ENCODE results near the gene KMT2C. TPM values are rescaled to one million over a fixed set of nuclear protein-coding genes. Genes with fewer than 3 reads are reported as not detected.

The KMT2C gene
- total and polyA plus RNA-seq, 2 experiments from 2014 or later = 21.9 to 47.7 TPM

GRCh38 chr7:152463709-152464311 is 28.0 kb upstream of the KMT2C start:
- Histone ChIP-seq H3K4me1 (ENCODE audit: insufficient read depth) (peaks cover 25% of the 10 kb centered on the region), H3K27ac (peak overlapping the region; percentile 100), H3K4me2 (peak overlapping the region; percentile 88), H3K27me3 (no peaks in the 10 kb centered on the region), H3K79me2 (peaks cover 13% of the 10 kb centered on the region), H2AFZ (peak overlapping the region; percentile 77), H4K20me1 (ENCODE audit: insufficient read depth, poor library complexity, severe bottlenecking) (no peaks in the 10 kb centered on the region), H3K4me3 (peak overlapping the region; percentile 99), H3K9me3 (ENCODE audit: low read depth) (no peaks in the 10 kb centered on the region), H3K36me3 (replicated peaks; ENCODE audit: insufficient read depth, low read depth) (no peaks in the 10 kb centered on the region), H3K9me2 (replicated peaks; ENCODE audit: insufficient read depth) (no peaks in the 10 kb centered on the region)
- WGBS (ENCODE audit: low lambda C conversion rate, missing lambda C conversion rate) = 0% methylated on average over 2 of the region's 71 CpGs
- peak; percentile 100 for DNase-seq (ENCODE audit: low spot score)
- TF ChIP-seq, protein P1, sequence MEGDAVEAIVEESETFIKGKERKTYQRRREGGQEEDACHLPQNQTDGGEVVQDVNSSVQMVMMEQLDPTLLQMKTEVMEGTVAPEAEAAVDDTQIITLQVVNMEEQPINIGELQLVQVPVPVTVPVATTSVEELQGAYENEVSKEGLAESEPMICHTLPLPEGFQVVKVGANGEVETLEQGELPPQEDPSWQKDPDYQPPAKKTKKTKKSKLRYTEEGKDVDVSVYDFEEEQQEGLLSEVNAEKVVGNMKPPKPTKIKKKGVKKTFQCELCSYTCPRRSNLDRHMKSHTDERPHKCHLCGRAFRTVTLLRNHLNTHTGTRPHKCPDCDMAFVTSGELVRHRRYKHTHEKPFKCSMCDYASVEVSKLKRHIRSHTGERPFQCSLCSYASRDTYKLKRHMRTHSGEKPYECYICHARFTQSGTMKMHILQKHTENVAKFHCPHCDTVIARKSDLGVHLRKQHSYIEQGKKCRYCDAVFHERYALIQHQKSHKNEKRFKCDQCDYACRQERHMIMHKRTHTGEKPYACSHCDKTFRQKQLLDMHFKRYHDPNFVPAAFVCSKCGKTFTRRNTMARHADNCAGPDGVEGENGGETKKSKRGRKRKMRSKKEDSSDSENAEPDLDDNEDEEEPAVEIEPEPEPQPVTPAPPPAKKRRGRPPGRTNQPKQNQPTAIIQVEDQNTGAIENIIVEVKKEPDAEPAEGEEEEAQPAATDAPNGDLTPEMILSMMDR (IDR thresholded peaks at IDR 0.05; ENCODE audit: poor library complexity) = no peak
- TF ChIP-seq EZH2phosphoT487 (IDR thresholded peaks at IDR 0.05; ENCODE audit: low read depth, severe bottlenecking, unreplicated experiment) = no peak
- no peak for TF ChIP-seq EZH2 (IDR thresholded peaks at IDR 0.05; ENCODE audit: borderline replicate concordance)

DNA sequence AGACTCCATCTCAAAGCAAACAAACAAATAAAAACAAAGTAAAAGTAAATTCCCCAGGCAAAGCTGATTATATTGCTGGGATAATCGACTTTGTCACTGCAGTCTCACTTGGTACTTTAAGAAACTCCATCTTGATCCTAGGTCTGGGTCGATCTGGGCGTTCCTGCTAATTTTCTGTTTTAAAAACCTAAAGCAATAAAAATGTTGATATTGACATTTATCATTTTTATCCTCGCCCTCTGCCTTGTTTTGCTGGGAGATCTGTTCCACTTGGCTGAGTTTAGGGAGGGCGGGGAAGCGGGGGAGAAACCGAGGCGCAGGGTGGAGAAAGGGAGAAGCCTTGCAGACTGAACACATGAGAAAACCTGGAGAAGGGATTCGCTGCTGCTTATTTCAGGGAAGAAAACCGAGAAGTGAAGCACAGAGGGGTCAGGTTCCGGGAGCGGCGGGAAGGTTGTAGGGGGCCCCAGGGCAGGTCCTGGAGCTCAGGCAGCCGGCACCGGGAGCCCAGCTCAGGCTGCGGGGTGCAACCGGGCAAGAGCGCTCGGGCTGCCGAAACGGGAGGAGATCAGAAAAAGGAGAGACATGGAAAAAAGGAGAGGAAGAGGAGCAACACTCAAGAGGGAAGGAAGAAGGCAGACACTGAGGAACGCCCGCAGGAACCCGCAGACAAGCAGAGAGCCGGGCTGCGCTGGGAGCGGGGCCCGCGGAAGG is 27.3 kb upstream of the KMT2C start:
- H3K27me3 ChIP-seq = no peaks in the 10 kb centered on the region
- TF ChIP-seq EZH2 (IDR thresholded peaks at IDR 0.05; ENCODE audit: borderline replicate concordance) (no peak), EZH2phosphoT487 (IDR thresholded peaks at IDR 0.05; ENCODE audit: low read depth, severe bottlenecking, unreplicated experiment) (no peak)
- TF ChIP-seq, protein P1 (IDR thresholded peaks at IDR 0.05; ENCODE audit: poor library complexity) = no peak
- peak; percentile 81 for DNase-seq (ENCODE audit: low spot score)
- peak overlapping the region; percentile 90 for H3K27ac ChIP-seq
- peaks cover 25% of the 10 kb centered on the region for H3K4me1 ChIP-seq (ENCODE audit: insufficient read depth)
- 2% methylated on average over 23 of the region's 29 CpGs for WGBS (ENCODE audit: low lambda C conversion rate, missing lambda C conversion rate)
- H3K36me3 ChIP-seq (replicated peaks; ENCODE audit: insufficient read depth, low read depth) = no peaks in the 10 kb centered on the region
- no peaks in the 10 kb centered on the region for H3K9me3 ChIP-seq (ENCODE audit: low read depth)
- H3K79me2 ChIP-seq = peaks cover 13% of the 10 kb centered on the region
- H3K4me3 ChIP-seq = peak overlapping the region; percentile 66
- no peaks in the 10 kb centered on the region for H3K9me2 ChIP-seq (replicated peaks; ENCODE audit: insufficient read depth)
- H4K20me1 ChIP-seq (ENCODE audit: insufficient read depth, poor library complexity, severe bottlenecking) = no peaks in the 10 kb centered on the region
- H3K4me2 ChIP-seq = peak overlapping the region; percentile 79
- peak overlapping the region; percentile 54 for H2AFZ ChIP-seq

DNA sequence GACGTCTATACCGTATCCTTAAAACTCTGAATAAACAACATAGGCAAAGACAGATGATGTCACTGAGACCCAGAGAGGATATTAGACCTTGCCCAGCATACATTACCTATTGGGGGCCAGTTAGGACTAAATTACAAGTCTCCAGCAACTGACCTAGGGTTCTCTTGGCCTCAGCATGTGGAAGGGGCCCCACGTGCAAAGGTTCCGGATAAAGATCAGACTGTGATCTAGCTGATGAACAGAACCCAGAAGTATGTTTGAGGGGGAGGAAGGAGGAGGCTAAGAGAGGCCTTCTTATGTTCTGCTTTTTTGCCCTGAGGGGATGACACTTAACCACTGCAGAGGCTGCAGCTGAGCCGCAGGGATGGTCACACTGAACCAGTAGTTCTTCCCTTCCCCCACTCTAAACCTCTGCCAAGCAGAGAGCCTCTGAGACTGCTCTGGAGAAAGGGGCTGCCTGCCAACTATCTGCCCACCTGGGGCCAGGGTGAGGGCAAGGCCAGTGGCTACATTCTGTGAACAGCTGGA is 24.0 kb upstream of the KMT2C start:
- DNase-seq (ENCODE audit: low spot score) = peak; percentile 36
- 41% methylated on average over 5 of the region's 5 CpGs for WGBS (ENCODE audit: low lambda C conversion rate, missing lambda C conversion rate)

More for the DNA sequence above, 24.0 kb upstream of the KMT2C start:
- TF ChIP-seq EZH2phosphoT487 (IDR thresholded peaks at IDR 0.05; ENCODE audit: low read depth, severe bottlenecking, unreplicated experiment) = no peak
- TF ChIP-seq EZH2 (IDR thresholded peaks at IDR 0.05; ENCODE audit: borderline replicate concordance) = no peak
- TF ChIP-seq, protein P1 (IDR thresholded peaks at IDR 0.05; ENCODE audit: poor library complexity) = no peak
- Histone ChIP-seq H3K4me1 (ENCODE audit: insufficient read depth) (peaks cover 19% of the 10 kb centered on the region), H3K79me2 (no peaks in the 10 kb centered on the region), H4K20me1 (ENCODE audit: insufficient read depth, poor library complexity, severe bottlenecking) (no peaks in the 10 kb centered on the region), H3K9me2 (replicated peaks; ENCODE audit: insufficient read depth) (no peaks in the 10 kb centered on the region), H3K27ac (no peak overlapping the region), H3K4me2 (peak overlapping the region; percentile 57), H3K9me3 (ENCODE audit: low read depth) (no peaks in the 10 kb centered on the region), H3K4me3 (no peak overlapping the region), H2AFZ (peak overlapping the region; percentile 26), H3K36me3 (replicated peaks; ENCODE audit: insufficient read depth, low read depth) (no peaks in the 10 kb centered on the region), H3K27me3 (no peaks in the 10 kb centered on the region)
